MM.1S (cell line): ENCODE measurements around the gene ZNF488.

ENCODE experiments used
- EZH2 ChIP-seq: fragments of 300-600 bp; sonication (generic); optimal IDR thresholded peaks from 2 replicates; pipeline ENCODE3; 2017; ENCODE audit warnings: low read depth, mild to moderate bottlenecking, antibody characterized with exemption, low read length, mixed read lengths
- EZH2phosphoT487 ChIP-seq: fragments of 300-600 bp; sonication (generic); IDR thresholded peaks from 2 replicates; pipeline ENCODE4 v1.6.1; 2018; ENCODE audit warnings: antibody characterized with exemption, low read length
- TF ChIP-seq, protein P1 (sequence below): fragments of 300-600 bp; sonication (generic); IDR thresholded peaks from 2 replicates; pipeline ENCODE4 v1.5.1; 2016; ENCODE audit warnings: antibody characterized with exemption, low read length, mixed read lengths

DNA sequence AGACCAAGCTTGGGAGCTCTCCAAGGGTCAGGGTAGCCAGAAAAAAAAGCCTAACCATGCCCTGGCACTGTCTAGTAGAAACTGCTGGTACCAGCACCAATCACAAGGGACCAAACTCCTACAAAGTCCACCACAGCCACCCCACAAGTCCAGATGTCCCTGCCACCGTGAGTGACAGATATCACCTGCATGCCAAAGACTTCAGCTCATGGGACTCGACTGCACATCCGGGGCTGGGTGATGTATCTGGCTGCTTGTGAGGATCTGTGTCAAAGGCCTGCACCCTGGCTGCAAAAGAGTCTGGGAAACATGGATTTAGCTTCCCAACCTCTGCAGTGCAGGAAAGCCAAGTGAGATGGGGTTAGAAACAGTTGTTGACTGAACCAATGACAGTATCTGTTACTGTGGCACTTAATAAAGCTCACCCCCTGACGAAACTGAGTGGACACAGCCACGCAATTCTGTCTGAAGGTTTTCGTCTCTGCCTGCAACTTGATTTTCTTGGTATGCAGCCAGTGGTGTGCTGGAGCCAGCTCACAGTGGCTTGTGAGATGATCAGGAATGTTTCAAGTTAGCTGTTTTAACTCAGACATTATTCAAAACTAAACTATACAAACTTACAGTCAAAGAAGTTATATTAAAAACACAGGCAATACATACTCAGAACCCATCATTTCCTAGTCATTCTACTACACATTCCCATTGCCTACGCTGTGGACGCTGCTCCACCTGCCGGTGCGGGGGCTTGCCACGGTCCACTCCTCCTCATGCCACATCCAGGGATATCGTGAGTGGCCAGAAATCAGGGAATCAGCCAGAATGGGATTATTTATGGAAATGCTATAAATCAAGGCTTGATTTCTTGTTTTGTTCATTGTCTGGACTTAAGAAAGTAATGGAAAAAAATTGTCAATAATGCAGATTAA, 9.2 kb downstream of the ZNF488 start:
- TF ChIP-seq, protein P1, sequence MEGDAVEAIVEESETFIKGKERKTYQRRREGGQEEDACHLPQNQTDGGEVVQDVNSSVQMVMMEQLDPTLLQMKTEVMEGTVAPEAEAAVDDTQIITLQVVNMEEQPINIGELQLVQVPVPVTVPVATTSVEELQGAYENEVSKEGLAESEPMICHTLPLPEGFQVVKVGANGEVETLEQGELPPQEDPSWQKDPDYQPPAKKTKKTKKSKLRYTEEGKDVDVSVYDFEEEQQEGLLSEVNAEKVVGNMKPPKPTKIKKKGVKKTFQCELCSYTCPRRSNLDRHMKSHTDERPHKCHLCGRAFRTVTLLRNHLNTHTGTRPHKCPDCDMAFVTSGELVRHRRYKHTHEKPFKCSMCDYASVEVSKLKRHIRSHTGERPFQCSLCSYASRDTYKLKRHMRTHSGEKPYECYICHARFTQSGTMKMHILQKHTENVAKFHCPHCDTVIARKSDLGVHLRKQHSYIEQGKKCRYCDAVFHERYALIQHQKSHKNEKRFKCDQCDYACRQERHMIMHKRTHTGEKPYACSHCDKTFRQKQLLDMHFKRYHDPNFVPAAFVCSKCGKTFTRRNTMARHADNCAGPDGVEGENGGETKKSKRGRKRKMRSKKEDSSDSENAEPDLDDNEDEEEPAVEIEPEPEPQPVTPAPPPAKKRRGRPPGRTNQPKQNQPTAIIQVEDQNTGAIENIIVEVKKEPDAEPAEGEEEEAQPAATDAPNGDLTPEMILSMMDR: no peak
- no peak for TF ChIP-seq EZH2
- no peak for TF ChIP-seq EZH2phosphoT487
